ENCODE measurements around the gene FAM83B.

DNA sequence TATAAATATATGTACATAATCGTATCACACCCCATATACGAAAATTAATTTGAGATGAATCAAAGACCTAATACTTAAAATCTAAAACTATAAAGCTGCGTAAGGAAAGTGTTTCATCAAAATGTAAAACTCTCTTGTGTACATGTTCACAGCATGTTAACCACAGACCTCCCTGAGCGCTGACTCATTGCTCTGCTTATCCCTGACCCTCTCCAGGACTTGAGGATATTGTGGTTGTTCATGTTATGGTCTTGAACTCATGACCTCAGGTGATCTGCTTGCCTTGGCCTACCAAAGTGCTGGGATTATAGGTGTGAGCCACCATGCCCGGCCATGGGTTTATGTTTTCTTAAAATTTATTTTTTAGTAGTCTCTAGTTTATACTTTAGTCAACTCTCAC is 14.2 kb downstream of the FAM83B start:
- TF ChIP-seq, protein P1, sequence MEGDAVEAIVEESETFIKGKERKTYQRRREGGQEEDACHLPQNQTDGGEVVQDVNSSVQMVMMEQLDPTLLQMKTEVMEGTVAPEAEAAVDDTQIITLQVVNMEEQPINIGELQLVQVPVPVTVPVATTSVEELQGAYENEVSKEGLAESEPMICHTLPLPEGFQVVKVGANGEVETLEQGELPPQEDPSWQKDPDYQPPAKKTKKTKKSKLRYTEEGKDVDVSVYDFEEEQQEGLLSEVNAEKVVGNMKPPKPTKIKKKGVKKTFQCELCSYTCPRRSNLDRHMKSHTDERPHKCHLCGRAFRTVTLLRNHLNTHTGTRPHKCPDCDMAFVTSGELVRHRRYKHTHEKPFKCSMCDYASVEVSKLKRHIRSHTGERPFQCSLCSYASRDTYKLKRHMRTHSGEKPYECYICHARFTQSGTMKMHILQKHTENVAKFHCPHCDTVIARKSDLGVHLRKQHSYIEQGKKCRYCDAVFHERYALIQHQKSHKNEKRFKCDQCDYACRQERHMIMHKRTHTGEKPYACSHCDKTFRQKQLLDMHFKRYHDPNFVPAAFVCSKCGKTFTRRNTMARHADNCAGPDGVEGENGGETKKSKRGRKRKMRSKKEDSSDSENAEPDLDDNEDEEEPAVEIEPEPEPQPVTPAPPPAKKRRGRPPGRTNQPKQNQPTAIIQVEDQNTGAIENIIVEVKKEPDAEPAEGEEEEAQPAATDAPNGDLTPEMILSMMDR (IDR thresholded peaks at IDR 0.05; ENCODE audit: low read depth, low read length): no peak
- TF ChIP-seq POLR2A (IDR thresholded peaks at IDR 0.05; ENCODE audit: extremely low read depth, insufficient read length): no peak
- TF ChIP-seq, protein P2, sequence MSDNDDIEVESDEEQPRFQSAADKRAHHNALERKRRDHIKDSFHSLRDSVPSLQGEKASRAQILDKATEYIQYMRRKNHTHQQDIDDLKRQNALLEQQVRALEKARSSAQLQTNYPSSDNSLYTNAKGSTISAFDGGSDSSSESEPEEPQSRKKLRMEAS (IDR thresholded peaks at IDR 0.05; ENCODE audit: low read depth, low read length): no peak

All from NB4 (cell line).